H1 (cell line): ENCODE measurements around the gene YBX1. TPM values are rescaled to one million over a fixed set of nuclear protein-coding genes. Genes with fewer than 3 reads are reported as not detected.

Experiments
- CTCF ChIA-PET: fragments of 300-600 bp; sonication (Branson Sonifier 250); formaldehyde crosslinking; loops from one replicate; lab custom pipeline; 2021; ENCODE audit not compliant: partially characterized antibody; lab: Charles Lee
- POLR2A ChIA-PET: fragments of 300-600 bp; sonication (Branson Sonifier 250); formaldehyde crosslinking; loops from one replicate; lab custom pipeline; 2021; ENCODE audit warnings: inconsistent platforms; ENCODE audit not compliant: partially characterized antibody; lab: Charles Lee
- DNase-seq, 2 experiments: peaks; one replicate each; pipeline versions ENCODE4 v3.0.0 to v3.0.0-alpha.2; 2010 to 2022; ENCODE audit warnings: low spot score in 2 of 2, low read depth in 1 of 2, mixed read lengths in 1 of 2
- FAIRE-seq: peaks from 2 replicates; lab custom pipeline; 2011; peaks lifted over from hg19 to GRCh38; lab: Jason Lieb, UNC
- H2AFZ ChIP-seq: 2 replicates; pipeline ENCODE4 v1.8.1; 2012; ENCODE audit warnings: low read length, inconsistent platforms
- H2AK5ac ChIP-seq: 2 replicates; pipeline ENCODE4 v1.6.1; 2013; ENCODE audit warnings: low read depth, low read length
- H2BK120ac ChIP-seq: replicated peaks from 2 replicates; pipeline ENCODE3; 2013; ENCODE audit warnings: low read depth, low read length, inconsistent platforms
- H2BK12ac ChIP-seq: 2 replicates; pipeline ENCODE4 v1.6.1; 2013; ENCODE audit warnings: low read depth, low read length
- H2BK15ac ChIP-seq: 2 replicates; pipeline ENCODE4 v1.6.1; 2013; ENCODE audit warnings: low read length
- H2BK20ac ChIP-seq: 2 replicates; pipeline ENCODE4 v1.6.1; 2013; ENCODE audit warnings: low read length
- H2BK5ac ChIP-seq: 2 replicates; pipeline ENCODE4 v1.6.1; 2013; ENCODE audit warnings: low read depth, low read length
- H3K14ac ChIP-seq: 2 replicates; pipeline ENCODE4 v1.6.1; 2013; ENCODE audit warnings: inconsistent platforms; ENCODE audit not compliant: insufficient read length
- H3K18ac ChIP-seq: 2 replicates; pipeline ENCODE4 v1.6.1; 2013; ENCODE audit warnings: low read length; ENCODE audit errors: extremely low read depth
- H3K23ac ChIP-seq: 2 replicates; pipeline ENCODE4 v1.6.1; 2013; ENCODE audit warnings: inconsistent platforms; ENCODE audit not compliant: insufficient read length
- H3K23me2 ChIP-seq: 2 replicates; pipeline ENCODE4 v1.6.1; 2013; ENCODE audit warnings: low read depth, low read length
- H3K27ac ChIP-seq: 2 replicates; pipeline ENCODE4 v1.6.1; 2011; ENCODE audit warnings: low read depth, low read length, inconsistent platforms
- H3K27me3 ChIP-seq, 4 experiments: replicated peaks in 1 of 4; 1 replicate in 1 of 4; 2 replicates in 3 of 4; pipeline versions ENCODE4 v1.6.1 to v1.8.1; 2011 to 2013; ENCODE audit warnings: low read length in 3 of 4, mild to moderate bottlenecking in 3 of 4, inconsistent platforms in 2 of 4, mixed read lengths in 2 of 4, moderate library complexity in 1 of 4; ENCODE audit not compliant: control insufficient read depth in 3 of 4, insufficient read depth in 3 of 4; ENCODE audit errors: extremely low read depth in 1 of 4
- H3K36me3 ChIP-seq, 4 experiments: 2 replicates each; pipeline versions ENCODE4 v1.6.1 to v1.8.1; 2011 to 2013; ENCODE audit warnings: mild to moderate bottlenecking in 4 of 4, low read length in 3 of 4, moderate library complexity in 2 of 4, control low read depth in 1 of 4, inconsistent platforms in 1 of 4; ENCODE audit not compliant: insufficient read depth in 4 of 4, control insufficient read depth in 2 of 4
- H3K4ac ChIP-seq: replicated peaks from 2 replicates; pipeline ENCODE3; 2013; ENCODE audit warnings: low read length, low read depth, mixed read lengths, inconsistent platforms; ENCODE audit not compliant: insufficient read length
- H3K4me1 ChIP-seq, 4 experiments: replicated peaks in 1 of 4; 1 replicate in 1 of 4; 2 replicates in 3 of 4; pipeline versions ENCODE4 v1.6.1 to v1.8.1; 2011 to 2013; ENCODE audit warnings: low read length in 3 of 4, inconsistent platforms in 2 of 4, mixed read lengths in 1 of 4; ENCODE audit not compliant: insufficient read depth in 4 of 4, control insufficient read depth in 3 of 4
- H3K4me2 ChIP-seq, 2 experiments: 2 replicates each; pipeline versions ENCODE4 v1.6.1 to v1.8.1; 2011 to 2013; ENCODE audit warnings: low read depth in 2 of 2, low read length in 2 of 2, control low read depth in 1 of 2, inconsistent platforms in 1 of 2, mild to moderate bottlenecking in 1 of 2; ENCODE audit not compliant: insufficient read depth in 1 of 2
- H3K4me3 ChIP-seq, 4 experiments: fragments of 200-600, 300-600 bp in 1 of 4; sonication (generic), shearing (Covaris generic), sonication (Bioruptor Twin) in 1 of 4; 2 replicates each; pipeline versions ENCODE4 v1.5.1 to v1.8.1; 2011 to 2016; ENCODE audit warnings: low read length in 4 of 4, low read depth in 3 of 4, control low read depth in 2 of 4, inconsistent platforms in 2 of 4, mild to moderate bottlenecking in 2 of 4, mixed read lengths in 1 of 4, moderate library complexity in 1 of 4; ENCODE audit not compliant: insufficient read depth in 2 of 4; ENCODE audit errors: extremely low read depth in 1 of 4
- H3K56ac ChIP-seq: replicated peaks from 2 replicates; pipeline ENCODE3; 2013; ENCODE audit warnings: low read depth, mild to moderate bottlenecking, mixed read lengths, low read length, inconsistent platforms; ENCODE audit not compliant: insufficient read length
- H3K79me1 ChIP-seq: 2 replicates; pipeline ENCODE4 v1.6.1; 2013; ENCODE audit warnings: low read depth, low read length, control low read depth
- H3K79me2 ChIP-seq, 2 experiments: 2 replicates each; pipeline versions ENCODE4 v1.6.1 to v1.8.1; 2012 to 2013; ENCODE audit warnings: low read length in 2 of 2, mild to moderate bottlenecking in 2 of 2, inconsistent platforms in 1 of 2; ENCODE audit not compliant: insufficient read depth in 2 of 2, control insufficient read depth in 1 of 2
- H3K9ac ChIP-seq, 4 experiments: replicated peaks in 1 of 4; 1 replicate in 1 of 4; 2 replicates in 3 of 4; pipeline versions ENCODE4 v1.6.1 to v1.8.1; 2011 to 2013; ENCODE audit warnings: low read depth in 3 of 4, low read length in 3 of 4, control low read depth in 2 of 4, mild to moderate bottlenecking in 2 of 4, moderate library complexity in 2 of 4, inconsistent platforms in 1 of 4; ENCODE audit errors: extremely low read depth in 1 of 4
- H3K9me3 ChIP-seq, 2 experiments: 2 replicates each; pipeline versions ENCODE4 v1.6.1 to v1.8.1; 2012 to 2013; ENCODE audit warnings: mild to moderate bottlenecking in 2 of 2, moderate library complexity in 2 of 2, control low read depth in 1 of 2, inconsistent platforms in 1 of 2, low read depth in 1 of 2, low read length in 1 of 2, mixed read lengths in 1 of 2; ENCODE audit not compliant: insufficient read depth in 2 of 2
- H4K20me1 ChIP-seq, 2 experiments: replicated peaks in 1 of 2; 2 replicates each; pipeline versions ENCODE3 to v1.8.1; 2011 to 2013; ENCODE audit warnings: inconsistent platforms in 2 of 2, low read length in 2 of 2, mild to moderate bottlenecking in 1 of 2; ENCODE audit not compliant: insufficient read depth in 2 of 2, control insufficient read depth in 1 of 2
- H4K5ac ChIP-seq: 2 replicates; pipeline ENCODE4 v1.6.1; 2013; ENCODE audit warnings: low read length, low read depth, mixed read lengths, inconsistent platforms; ENCODE audit not compliant: insufficient read length
- H4K8ac ChIP-seq: 2 replicates; pipeline ENCODE4 v1.8.0; 2013; ENCODE audit warnings: mild to moderate bottlenecking, moderate library complexity, low read length, inconsistent platforms; ENCODE audit not compliant: insufficient read depth; ENCODE audit errors: extremely low read depth
- H4K91ac ChIP-seq: replicated peaks from 2 replicates; pipeline ENCODE3; 2013; ENCODE audit warnings: low read length, mixed read lengths, inconsistent platforms; ENCODE audit not compliant: insufficient read length
- BACH1 ChIP-seq: IDR thresholded peaks from 2 replicates; pipeline ENCODE4 v1.6.1; 2012; ENCODE audit warnings: low read length, improper control_type of control experiment
- CBX8 ChIP-seq: fragments of 300-800, 300-1000 bp; sonication (generic); IDR thresholded peaks from 2 replicates; pipeline ENCODE4 v1.7.1; 2016; ENCODE audit warnings: low read depth, low read length, borderline replicate concordance
- CEBPB ChIP-seq: IDR thresholded peaks from 2 replicates; pipeline ENCODE4 v1.6.1; 2012; ENCODE audit warnings: low read depth, low read length
- JUN ChIP-seq: IDR thresholded peaks from 2 replicates; pipeline ENCODE4 v1.6.1; 2011; ENCODE audit warnings: low read depth, mild to moderate bottlenecking, improper control_type of control experiment, low read length
- KDM1A ChIP-seq: fragments of 200-600, 300-600 bp; sonication (generic); IDR thresholded peaks from 2 replicates; pipeline ENCODE4 v1.7.1; 2016; ENCODE audit warnings: mild to moderate bottlenecking, low read length, borderline replicate concordance
- RFX5 ChIP-seq: IDR thresholded peaks from 2 replicates; pipeline ENCODE4 v1.6.1; 2011; ENCODE audit warnings: low read depth, low read length, improper control_type of control experiment, borderline replicate concordance
- SP2 ChIP-seq: IDR thresholded peaks from 2 replicates; pipeline ENCODE4 v1.6.1; 2012; ENCODE audit warnings: mild to moderate bottlenecking, low read length, inconsistent platforms
- SP4 ChIP-seq: IDR thresholded peaks from 2 replicates; pipeline ENCODE4 v1.6.1; 2012; ENCODE audit warnings: low read length, inconsistent platforms
- TCF12 ChIP-seq: IDR thresholded peaks from 2 replicates; pipeline ENCODE4 v1.6.1; 2011; ENCODE audit warnings: low read depth, mild to moderate bottlenecking, low read length
- WGBS, 2 experiments: shearing (Covaris generic) in 1 of 2; methylation state at CpG; one replicate each; pipeline versions ENCODE4 v1.1.6 to v1.1.7; 2013 to 2015; ENCODE audit warnings: low lambda C conversion rate in 2 of 2, mixed read lengths in 2 of 2, inconsistent platforms in 1 of 2, low coverage in 1 of 2, missing lambda C conversion rate in 1 of 2; ENCODE audit not compliant: insufficient replicate concordance in 2 of 2, insufficient coverage in 1 of 2, insufficient read length in 1 of 2; ENCODE audit errors: extremely low coverage in 1 of 2, missing lambda C conversion rate in 1 of 2; 5-methylcytosine and 5-hydroxymethylcytosine counted together
- polyA plus RNA-seq, 7 experiments: library from polyadenylated mRNA; depleted of rRNA in 3 of 7; stranded (reverse) in 5 of 7; unstranded in 2 of 7; fragments of >200 nt in 5 of 7; fragments of 200-250 nt in 2 of 7; gene quantifications; 1 replicate in 5 of 7; 2 replicates in 1 of 7; 4 replicates in 1 of 7; pipeline versions ENCODE4 v1.2.1 to v1.2.3, GENCODE V29; 2011 to 2013; ENCODE audit warnings: missing spikeins in 2 of 7, mixed read lengths in 2 of 7
- total RNA-seq: library from RNA; stranded (reverse); fragmentation: NEBNext Ultra II Directional; extraction: Animal tissue kit (Norgen Biotek cat#: 25700); gene quantifications from 2 replicates; pipeline ENCODE4 v1.2.1, GENCODE V29; 2021

The YBX1 gene
- total and polyA plus RNA-seq, 2 of the 8 experiments (the other 6 are each of a cell fraction or from before 2014, with no cell fraction given): 438 to 1,219 TPM

DNA sequence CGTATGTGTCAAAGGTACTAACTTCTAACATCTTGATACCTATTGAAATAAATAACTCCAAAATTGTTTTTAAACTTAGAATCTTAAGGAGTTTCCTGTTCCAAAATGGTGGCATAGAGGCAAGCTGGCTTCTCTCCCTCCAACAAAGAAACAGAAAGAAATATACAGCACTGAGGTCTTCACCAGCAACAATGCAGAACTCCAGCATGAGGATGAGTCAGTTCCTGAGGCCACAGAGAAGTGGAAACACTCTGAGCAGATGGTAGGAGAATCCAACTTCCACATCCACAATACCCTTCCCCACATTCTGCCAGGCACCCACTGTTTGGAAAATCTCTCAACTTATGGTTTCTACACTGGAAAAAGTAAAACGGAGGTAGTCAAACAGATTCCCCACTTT is 36.2 kb upstream of the YBX1 start:
- CTCF ChIA-PET: interaction anchor here (1.5 to 1.7 kb wide), 3 partner anchors 12 to 189 kb away, joined by 3 to 4 read pairs (median 4); partner anchors contain the start of genes PPCS and PPIH
- H3K23me2 ChIP-seq: no peaks in the 10 kb centered on the region
- no peak overlapping the region for H4K5ac ChIP-seq
- H4K20me1 ChIP-seq: no peaks in the 10 kb centered on the region
- H3K79me2 ChIP-seq: no peaks in the 10 kb centered on the region
- H2BK12ac ChIP-seq: no peak overlapping the region
- H3K36me3 ChIP-seq: no peaks in the 10 kb centered on the region
- H3K23ac ChIP-seq: no peak overlapping the region
- H2BK15ac ChIP-seq: no peak overlapping the region
- H2BK120ac ChIP-seq: no peak overlapping the region
- H2AFZ ChIP-seq: no peak overlapping the region
- H4K91ac ChIP-seq: no peak overlapping the region
- H2AK5ac ChIP-seq: no peak overlapping the region
- 77% methylated on average over 2 of the region's 2 CpGs; no CpG with 5 or more reads in 1 of the 2 experiments for WGBS, 2 experiments
- H4K8ac ChIP-seq: no peak overlapping the region
- TF ChIP-seq KDM1A: no peak
- no peak for TF ChIP-seq JUN
- TF ChIP-seq CEBPB: no peak
- no peak for TF ChIP-seq RFX5
- TF ChIP-seq BACH1: no peak
- TF ChIP-seq SP2: no peak
- no peak for TF ChIP-seq TCF12
- no peak for TF ChIP-seq SP4
- no peak for TF ChIP-seq CBX8
- FAIRE-seq (no peak), DNase-seq (no peak)
- no peaks in the 10 kb centered on the region for H3K27me3 ChIP-seq
- H3K18ac ChIP-seq: no peak overlapping the region
- H3K14ac ChIP-seq: no peak overlapping the region
- no peak overlapping the region for H3K4ac ChIP-seq
- H3K56ac ChIP-seq: no peak overlapping the region
- no peak overlapping the region for H3K27ac ChIP-seq
- H2BK5ac ChIP-seq: no peak overlapping the region
- H2BK20ac ChIP-seq: no peak overlapping the region
- H3K4me3 ChIP-seq: no peak overlapping the region
- POLR2A ChIA-PET: interaction anchor here (0.8 kb wide), 1 partner anchor 36 kb away, joined by 3 read pairs; the partner anchor contains the start of gene YBX1
- H3K4me1 ChIP-seq: no peaks in the 10 kb centered on the region
- H3K9ac ChIP-seq: no peak overlapping the region
- H3K79me1 ChIP-seq: no peaks in the 10 kb centered on the region
- no peak overlapping the region for H3K4me2 ChIP-seq
- no peaks in the 10 kb centered on the region for H3K9me3 ChIP-seq
